Peyer's patch (tissue), 4 donors: Measurements from ENCODE around the gene ATG10. TPM values are rescaled to one million over a fixed set of nuclear protein-coding genes. Genes with fewer than 3 reads are reported as not detected.

Source experiments
- DNase-seq, 3 donors: peaks; one replicate each; pipeline ENCODE4 v3.0.0-alpha.2; 2017 to 2019
- H3K27ac ChIP-seq, 4 donors: fragments of 200-600 bp; sonication (generic); one replicate each; pipeline ENCODE4 v1.5.1; 2016 to 2019
- H3K27me3 ChIP-seq, 2 donors: fragments of 200-600 bp; sonication (generic); one replicate each; pipeline ENCODE4 v1.5.1; 2019
- H3K36me3 ChIP-seq, 3 donors: fragments of 200-600 bp; sonication (generic); one replicate each; pipeline ENCODE4 v1.5.1; 2016 to 2019
- H3K4me1 ChIP-seq, 4 donors: fragments of 200-600 bp; sonication (generic); one replicate each; pipeline ENCODE4 v1.5.1; 2016 to 2019
- H3K4me3 ChIP-seq, 4 donors: fragments of 200-600 bp; sonication (generic); 1 replicate in 3 of 4; 2 replicates in 1 of 4; pipeline ENCODE4 v1.5.1; 2016 to 2019; ENCODE audit warnings: mild to moderate bottlenecking in 1 of 4
- H3K9me3 ChIP-seq, 4 donors: fragments of 200-600 bp; sonication (generic); one replicate each; pipeline ENCODE4 v1.5.1; 2016 to 2019; ENCODE audit warnings: mild to moderate bottlenecking in 1 of 4
- POLR2A ChIP-seq, 2 donors: fragments of 450-650 bp; IDR thresholded peaks; one replicate each; pipeline ENCODE4 v1.5.1; 2017; ENCODE audit warnings: antibody characterized with exemption in 2 of 2, mild to moderate bottlenecking in 2 of 2, moderate library complexity in 2 of 2
- total RNA-seq, 4 donors: library from RNA; depleted of rRNA; stranded (reverse); fragments of >200 nt; gene quantifications; one replicate each; pipeline ENCODE4 v1.1.0, GENCODE V29; 2016
- TF ChIP-seq, protein P1 (sequence below), 6 experiments: fragments of 450-650 bp in 4 of 6; fragments of 200-600 bp in 2 of 6; sonication (generic) in 1 of 6; IDR thresholded peaks; one replicate each; pipeline ENCODE4 v1.5.1; 2017 to 2019; ENCODE audit warnings: antibody characterized with exemption in 6 of 6, mild to moderate bottlenecking in 3 of 6, moderate library complexity in 1 of 6

Gene ATG10
- total RNA-seq, 4 donors from 2014 or later, result 3.6 to 6.6 (median 4.5) TPM

DNA sequence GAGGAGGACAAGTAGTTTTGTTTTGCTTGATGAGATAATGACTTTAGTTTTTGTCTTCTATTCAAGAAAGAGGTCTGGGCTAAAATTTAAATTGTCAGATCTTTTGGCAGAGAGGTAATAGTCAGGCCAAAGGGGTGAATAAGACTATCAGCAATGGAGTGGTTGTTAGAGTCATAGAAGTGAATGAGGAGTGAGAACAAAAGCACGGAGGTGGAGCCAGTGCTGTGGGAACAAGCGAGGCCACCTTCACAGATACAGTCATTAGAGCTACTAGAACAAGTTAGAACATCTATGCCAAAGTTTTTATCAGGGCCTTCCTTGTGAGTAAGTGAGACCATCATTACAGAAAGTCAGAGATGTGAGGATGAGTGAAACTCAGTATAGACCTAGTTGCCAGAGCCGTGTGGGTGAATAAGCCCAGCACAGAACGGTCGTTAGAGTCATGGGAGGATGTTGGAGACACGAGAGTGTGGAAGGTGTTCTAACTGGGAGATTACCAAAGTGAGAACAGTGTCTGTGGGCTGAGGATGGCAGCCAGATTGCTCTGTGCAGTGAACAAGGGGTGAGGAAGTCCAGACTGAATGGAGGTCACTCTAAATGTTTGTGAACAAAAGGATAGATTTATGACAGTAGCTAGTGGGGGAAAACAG, 171.2 kb downstream of the ATG10 start:
- TF ChIP-seq, protein P1, sequence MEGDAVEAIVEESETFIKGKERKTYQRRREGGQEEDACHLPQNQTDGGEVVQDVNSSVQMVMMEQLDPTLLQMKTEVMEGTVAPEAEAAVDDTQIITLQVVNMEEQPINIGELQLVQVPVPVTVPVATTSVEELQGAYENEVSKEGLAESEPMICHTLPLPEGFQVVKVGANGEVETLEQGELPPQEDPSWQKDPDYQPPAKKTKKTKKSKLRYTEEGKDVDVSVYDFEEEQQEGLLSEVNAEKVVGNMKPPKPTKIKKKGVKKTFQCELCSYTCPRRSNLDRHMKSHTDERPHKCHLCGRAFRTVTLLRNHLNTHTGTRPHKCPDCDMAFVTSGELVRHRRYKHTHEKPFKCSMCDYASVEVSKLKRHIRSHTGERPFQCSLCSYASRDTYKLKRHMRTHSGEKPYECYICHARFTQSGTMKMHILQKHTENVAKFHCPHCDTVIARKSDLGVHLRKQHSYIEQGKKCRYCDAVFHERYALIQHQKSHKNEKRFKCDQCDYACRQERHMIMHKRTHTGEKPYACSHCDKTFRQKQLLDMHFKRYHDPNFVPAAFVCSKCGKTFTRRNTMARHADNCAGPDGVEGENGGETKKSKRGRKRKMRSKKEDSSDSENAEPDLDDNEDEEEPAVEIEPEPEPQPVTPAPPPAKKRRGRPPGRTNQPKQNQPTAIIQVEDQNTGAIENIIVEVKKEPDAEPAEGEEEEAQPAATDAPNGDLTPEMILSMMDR (IDR thresholded peaks at IDR 0.05), result no peak
- no peak for TF ChIP-seq POLR2A (IDR thresholded peaks at IDR 0.05)
- no peak for DNase-seq
- H3K9me3 ChIP-seq, result no peaks in the 10 kb centered on the region
- H3K27me3 ChIP-seq, result no peaks in the 10 kb centered on the region
- H3K36me3 ChIP-seq, result no peaks in the 10 kb centered on the region
- no peak overlapping the region for H3K27ac ChIP-seq
- no peaks in the 10 kb centered on the region for H3K4me1 ChIP-seq
- no peak overlapping the region for H3K4me3 ChIP-seq

DNA sequence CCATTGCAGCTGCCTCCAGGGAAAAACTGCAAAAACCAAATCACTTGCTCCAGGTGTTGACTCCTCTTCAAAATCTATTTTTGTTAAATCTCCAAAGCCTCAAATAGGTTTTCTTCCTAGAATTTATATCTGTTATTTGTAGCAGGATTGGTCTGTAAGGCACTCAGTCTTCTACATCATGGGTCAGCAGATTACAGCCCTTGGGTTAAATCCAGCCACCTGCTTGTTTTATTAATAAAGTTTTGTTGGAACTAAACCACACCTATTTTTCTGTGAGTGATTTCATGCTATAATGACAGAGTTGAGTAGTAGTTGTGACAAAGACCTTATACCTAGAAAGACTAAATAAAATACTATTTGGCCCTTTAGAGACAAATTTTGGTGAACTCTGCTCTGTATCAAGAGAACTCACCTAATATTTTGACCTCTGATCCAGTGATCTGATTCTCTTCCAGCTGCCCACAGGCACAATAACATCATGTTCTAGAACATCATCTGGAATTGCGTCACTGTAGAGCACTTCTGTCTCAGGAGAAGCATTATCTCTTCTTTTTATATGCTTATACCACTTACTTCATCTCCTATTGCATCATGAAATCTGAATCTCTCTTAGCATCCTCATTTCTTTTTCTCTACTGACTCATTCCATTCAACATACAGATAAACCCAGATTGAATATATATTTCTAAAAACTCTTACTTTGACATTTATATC, 176.2 kb downstream of the ATG10 start:
- Histone ChIP-seq H3K27me3 (no peaks in the 10 kb centered on the region), H3K27ac (no peak overlapping the region), H3K9me3 (no peaks in the 10 kb centered on the region), H3K4me3 (no peak overlapping the region), H3K4me1 (no peaks in the 10 kb centered on the region), H3K36me3 (no peaks in the 10 kb centered on the region)
- DNase-seq, result no peak
- TF ChIP-seq POLR2A (IDR thresholded peaks at IDR 0.05), result no peak
- TF ChIP-seq, protein P1 (IDR thresholded peaks at IDR 0.05), result no peak

- no peak for DNase-seq
- H3K27ac ChIP-seq, result no peak overlapping the region
- no peaks in the 10 kb centered on the region for H3K36me3 ChIP-seq
These were observed 177.6 kb downstream of the ATG10 start for GRCh38 chr5:82149434-82149833.

DNA sequence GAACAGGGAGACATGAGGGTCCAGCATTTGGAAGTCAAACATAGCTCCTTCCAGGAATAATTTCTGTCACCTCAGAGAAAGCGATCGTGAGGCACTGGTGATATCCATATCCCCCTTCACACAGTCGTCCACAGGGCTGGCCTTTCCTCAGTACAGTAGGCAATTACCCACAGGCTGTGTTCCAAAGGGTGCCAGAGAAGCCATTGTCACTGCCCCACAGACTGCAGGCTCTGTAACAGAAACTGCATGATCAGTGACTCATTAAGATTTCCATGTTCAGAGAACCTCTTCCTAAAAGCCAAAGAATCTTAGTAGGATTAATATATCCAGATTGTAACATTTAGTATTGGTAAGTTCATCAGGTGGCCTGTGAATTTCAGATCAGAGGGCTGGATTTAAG, 178.7 kb downstream of the ATG10 start:
- no peaks in the 10 kb centered on the region for H3K27me3 ChIP-seq
- H3K36me3 ChIP-seq, result no peaks in the 10 kb centered on the region
- no peaks in the 10 kb centered on the region for H3K4me1 ChIP-seq
- DNase-seq, result no peak
- H3K4me3 ChIP-seq, result no peak overlapping the region
- no peak overlapping the region for H3K27ac ChIP-seq
- no peaks in the 10 kb centered on the region for H3K9me3 ChIP-seq
- TF ChIP-seq POLR2A (IDR thresholded peaks at IDR 0.05), result no peak
- TF ChIP-seq, protein P1 (IDR thresholded peaks at IDR 0.05), result no peak

More at GRCh38 chr5:82149434-82149833, 177.6 kb downstream of the ATG10 start:
- Histone ChIP-seq H3K4me1 (no peaks in the 10 kb centered on the region), H3K4me3 (no peak overlapping the region), H3K27me3 (no peaks in the 10 kb centered on the region), H3K9me3 (no peaks in the 10 kb centered on the region)
- no peak for TF ChIP-seq POLR2A (IDR thresholded peaks at IDR 0.05)
- TF ChIP-seq, protein P1 (IDR thresholded peaks at IDR 0.05), result no peak

DNA sequence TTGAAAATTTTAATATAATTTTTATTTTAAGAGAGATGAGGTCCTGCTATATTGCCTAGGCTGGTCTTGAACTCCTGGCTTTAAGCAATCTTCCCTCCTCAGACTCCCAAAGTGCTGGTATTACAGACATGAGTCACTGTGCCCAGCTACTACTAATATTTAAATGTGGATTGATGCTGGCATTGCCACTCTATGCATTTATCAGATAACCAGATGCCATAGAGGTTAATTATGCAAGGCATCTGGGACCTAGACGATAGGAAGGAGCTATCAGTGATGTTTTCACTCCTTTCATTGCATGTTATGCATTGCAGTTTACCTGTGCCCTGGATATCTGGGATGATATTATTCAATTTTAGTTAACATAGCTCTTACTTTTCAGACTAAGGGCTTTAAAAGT, 179.4 kb downstream of the ATG10 start:
- H3K36me3 ChIP-seq, result no peaks in the 10 kb centered on the region

More for the DNA sequence above, 179.4 kb downstream of the ATG10 start:
- H3K4me3 ChIP-seq, result no peak overlapping the region
- H3K27me3 ChIP-seq, result no peaks in the 10 kb centered on the region
- no peaks in the 10 kb centered on the region for H3K4me1 ChIP-seq
- no peaks in the 10 kb centered on the region for H3K9me3 ChIP-seq
- no peak for TF ChIP-seq POLR2A (IDR thresholded peaks at IDR 0.05)
- TF ChIP-seq, protein P1 (IDR thresholded peaks at IDR 0.05), result no peak
- H3K27ac ChIP-seq, result no peak overlapping the region
- DNase-seq, result no peak
